GM19463 (cell line): Measurements from ENCODE around the gene PIK3IP1.

Experiments
- ATAC-seq: cut with Tn5 transposase; IDR thresholded peaks from one replicate; pipeline ENCODE4 v1.9.1; 2021; ENCODE audit warnings: mild to moderate bottlenecking, moderate library complexity; ENCODE audit not compliant: unreplicated experiment

PIK3IP1 gene

DNA sequence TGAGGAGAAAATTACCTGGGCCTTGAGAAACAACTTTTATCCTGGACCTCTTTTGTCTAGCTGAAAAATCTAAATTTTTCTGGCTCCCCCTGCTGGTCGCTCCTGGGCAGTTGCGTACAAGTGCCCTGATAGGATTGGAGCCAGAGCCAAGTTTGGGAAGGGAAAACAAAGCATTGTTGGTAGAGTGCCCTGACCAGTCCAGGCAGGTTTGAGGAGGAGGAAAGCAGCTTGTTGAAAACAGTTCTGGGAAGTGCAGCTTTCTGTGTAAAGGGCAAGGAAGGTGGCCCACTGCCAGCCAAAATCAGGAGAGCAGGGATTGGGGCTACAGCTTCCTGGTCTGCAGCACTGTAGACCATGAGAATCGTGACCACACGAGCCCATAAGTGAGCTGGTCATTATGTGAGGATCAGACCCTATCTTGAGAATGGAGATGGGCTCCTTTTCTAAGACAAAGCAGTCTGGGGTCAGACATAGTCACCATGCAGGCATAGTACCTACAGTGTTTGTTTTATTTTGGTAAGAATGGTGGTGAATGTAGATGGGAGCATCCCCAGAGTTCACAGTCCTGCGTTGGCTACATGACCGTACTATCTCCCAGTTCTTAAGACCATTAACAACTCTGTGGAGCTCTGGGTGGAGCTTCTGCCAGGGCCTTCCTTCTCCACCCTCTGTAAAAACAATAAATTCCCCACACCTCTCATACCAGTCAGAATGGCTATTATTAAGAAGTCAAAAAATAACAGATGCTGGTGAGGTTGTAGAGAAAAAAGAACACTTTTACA lies 21.3 kb upstream of the PIK3IP1 start:
- ATAC-seq: no peak

GRCh38 chr22:31308181-31308580 lies 15.9 kb upstream of the PIK3IP1 start:
- ATAC-seq: no peak

DNA sequence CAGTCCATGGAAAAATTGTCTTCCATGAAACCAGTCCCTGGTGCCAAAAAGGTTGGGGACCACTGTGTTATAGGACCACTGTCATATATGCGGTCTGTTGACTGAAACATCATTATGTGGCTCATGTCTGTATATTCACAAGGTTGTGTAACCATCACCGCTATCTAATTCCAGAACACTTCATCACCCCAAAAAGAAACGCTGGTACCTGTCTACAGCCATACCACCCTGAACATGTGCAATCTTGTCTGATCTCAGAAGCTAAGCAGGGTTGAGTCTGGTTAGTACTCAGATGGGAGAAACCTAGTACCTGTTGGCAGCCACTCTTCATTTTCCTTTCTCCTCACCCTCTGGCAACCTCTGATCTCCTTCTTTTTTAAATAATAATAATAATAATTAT lies 12.9 kb upstream of the PIK3IP1 start:
- no peak for ATAC-seq

DNA sequence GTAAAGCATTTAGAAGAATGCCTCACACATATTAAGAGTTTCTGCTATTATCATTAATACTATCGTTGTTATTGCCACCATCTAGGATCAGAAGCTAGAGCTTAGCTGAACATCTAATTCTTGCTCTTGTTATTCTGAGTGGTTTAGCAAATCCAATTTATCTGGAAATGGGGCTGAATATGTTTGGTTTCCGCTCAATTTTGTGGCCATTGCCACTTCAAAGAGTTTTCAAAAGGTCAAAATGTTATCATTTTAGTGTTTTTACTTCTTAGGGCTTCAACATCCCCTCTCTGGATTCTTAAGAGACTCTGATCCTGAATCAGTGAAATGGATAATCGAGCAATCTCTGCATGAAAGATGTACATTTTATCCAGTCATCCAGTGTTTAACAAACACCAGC lies 10.2 kb upstream of the PIK3IP1 start:
- ATAC-seq: no peak

- no peak for ATAC-seq
Observed at GRCh38 chr22:31302006-31302405, 9.7 kb upstream of the PIK3IP1 start.

DNA sequence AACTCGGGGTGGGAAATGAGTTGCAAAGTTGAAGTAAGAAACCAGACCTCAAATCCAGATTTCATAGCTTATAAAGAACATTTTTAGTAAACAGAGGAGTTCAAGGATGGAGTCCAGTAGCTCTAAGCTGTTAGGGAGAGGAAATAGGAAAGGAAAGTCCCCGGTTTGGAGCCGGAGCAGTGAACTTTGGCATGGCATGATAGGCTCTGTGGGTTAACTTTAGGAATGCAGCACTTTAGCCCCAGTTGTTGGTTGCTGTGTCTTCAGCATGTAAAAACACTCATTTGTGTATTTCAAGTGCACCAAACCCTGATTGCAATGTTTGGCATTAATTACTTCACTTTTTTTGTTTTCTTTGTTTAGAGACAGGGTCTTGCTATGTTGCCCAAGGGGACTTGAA lies 8.6 kb upstream of the PIK3IP1 start:
- ATAC-seq: no peak

DNA sequence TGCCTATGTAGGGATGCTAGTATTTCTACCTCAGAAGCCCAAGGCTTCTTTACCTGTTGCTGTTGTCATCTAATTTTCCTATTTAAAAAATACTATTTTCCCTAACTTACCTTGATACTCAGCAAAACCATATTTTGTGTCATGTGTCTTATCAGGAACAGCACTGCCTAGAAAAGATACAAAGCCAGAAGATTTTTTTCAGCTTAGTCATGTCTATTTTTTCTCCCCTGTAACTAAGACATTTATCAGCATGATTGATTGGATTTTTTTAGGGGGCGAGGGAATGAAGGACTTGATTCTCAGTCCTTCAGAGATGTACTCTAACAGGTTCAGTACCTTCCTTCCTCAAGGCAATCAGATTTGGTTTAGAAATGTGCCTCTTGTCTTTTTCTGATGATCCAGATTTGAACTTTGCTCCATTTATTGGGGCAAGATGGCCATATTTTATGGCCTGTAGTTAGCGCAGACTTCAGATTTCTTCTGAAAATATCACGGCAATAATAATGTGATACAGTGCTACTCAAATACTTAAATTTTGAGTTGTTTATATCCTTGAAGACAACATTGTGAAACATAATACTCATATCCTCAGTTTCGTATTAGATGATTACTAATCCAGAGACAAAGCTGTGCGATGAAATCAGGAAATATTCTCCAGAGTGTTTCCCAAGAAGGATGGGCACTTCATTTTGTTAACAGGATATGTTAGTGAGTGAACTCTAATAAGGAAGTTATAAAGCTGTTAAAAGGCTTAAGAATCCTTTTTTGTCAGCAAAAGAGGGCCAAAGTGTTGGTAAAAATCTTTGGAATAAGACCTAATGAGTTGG lies 3.8 kb upstream of the PIK3IP1 start:
- no peak for ATAC-seq

- no peak for ATAC-seq
Observed at GRCh38 chr22:31295360-31295759, 3.1 kb upstream of the PIK3IP1 start.

DNA sequence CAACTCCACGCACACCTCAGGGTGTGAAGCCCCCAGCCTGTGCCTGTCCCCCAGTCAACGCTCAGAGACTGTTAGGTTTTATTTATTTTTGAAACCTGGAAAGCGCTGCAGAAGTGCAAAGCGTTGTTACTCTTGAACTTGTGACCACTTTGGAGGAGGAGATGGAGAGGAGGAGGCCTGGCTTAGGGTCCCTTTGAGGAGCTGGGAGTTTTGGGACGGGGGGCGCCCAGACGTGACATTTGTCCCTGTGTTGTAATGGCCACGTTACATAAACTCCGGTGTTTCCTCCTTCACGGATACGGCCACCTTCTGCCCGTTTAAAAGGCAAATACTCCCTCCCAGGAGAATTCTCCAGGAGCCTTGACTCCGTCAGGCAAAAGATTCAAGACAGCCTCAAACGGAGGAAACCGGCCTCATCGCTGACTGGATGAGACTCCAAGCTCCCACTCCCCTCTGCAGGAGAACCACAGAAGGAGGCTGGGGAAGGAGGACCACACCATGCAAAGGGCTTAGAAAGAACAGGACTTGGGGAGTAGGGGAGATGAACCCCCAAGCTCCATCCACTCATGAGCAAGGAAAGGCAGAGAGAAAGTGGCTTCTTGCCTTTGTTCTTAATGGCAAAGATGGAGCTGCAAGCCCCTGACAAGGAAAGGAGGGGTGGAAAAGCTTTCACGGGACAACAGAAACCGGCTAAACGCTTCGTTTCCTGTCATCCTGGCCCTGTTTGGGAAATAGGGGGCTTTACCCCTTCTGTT lies 630 bp downstream of the PIK3IP1 start:
- ATAC-seq: no peak

DNA sequence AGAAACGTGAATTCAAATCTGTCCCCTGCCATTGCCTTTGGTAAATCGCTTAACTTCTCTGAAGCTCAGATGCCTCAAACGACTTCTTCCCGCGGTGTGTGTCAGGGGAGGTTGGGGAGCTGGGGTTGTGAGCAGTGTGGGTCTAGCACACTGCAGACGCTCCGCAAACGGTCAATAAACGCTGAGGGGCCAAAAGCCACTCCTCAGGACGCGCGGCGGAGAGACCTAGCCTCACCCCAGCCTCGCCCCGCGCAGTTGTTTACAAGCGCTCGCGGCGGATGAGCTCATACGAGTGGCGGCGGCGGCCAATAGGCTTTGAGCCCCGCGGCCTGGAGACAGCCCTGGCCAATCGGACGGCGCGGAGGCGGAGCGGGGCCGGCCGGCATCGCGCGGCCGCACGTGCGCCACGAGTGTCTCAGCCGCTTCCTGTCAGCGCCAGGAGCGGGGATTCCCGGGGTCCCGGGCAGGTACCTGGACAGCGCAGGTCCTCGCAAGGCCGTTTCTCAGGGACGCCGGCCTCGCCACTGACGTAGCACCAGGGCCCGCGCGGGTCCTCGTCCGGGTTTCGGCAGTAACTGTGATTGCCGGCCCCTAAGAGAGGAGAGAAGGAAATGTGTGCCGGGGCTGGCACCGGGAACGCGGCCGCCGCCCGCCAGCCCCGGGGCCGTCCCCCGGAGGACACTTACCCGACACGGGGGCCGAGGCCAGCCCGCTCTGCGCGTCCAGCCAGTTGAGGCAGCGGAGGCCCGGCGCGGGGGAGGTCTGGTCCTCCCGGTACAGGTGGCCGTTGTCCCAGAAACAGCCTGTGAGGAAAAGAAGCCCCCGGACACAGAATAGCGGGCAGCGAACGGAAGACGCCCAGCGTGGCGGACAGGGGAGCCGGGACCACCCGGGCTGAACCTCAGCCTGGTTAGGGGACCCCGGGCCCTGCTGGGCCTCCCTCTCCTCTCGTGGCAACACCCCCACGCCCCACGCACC lies 1.5 kb downstream of the PIK3IP1 start:
- ATAC-seq: peak; percentile 95

- ATAC-seq: no peak
Observed at GRCh38 chr22:31289344-31289743, 2.9 kb downstream of the PIK3IP1 start.

GRCh38 chr22:31288496-31289240 lies 3.6 kb downstream of the PIK3IP1 start:
- no peak for ATAC-seq

DNA sequence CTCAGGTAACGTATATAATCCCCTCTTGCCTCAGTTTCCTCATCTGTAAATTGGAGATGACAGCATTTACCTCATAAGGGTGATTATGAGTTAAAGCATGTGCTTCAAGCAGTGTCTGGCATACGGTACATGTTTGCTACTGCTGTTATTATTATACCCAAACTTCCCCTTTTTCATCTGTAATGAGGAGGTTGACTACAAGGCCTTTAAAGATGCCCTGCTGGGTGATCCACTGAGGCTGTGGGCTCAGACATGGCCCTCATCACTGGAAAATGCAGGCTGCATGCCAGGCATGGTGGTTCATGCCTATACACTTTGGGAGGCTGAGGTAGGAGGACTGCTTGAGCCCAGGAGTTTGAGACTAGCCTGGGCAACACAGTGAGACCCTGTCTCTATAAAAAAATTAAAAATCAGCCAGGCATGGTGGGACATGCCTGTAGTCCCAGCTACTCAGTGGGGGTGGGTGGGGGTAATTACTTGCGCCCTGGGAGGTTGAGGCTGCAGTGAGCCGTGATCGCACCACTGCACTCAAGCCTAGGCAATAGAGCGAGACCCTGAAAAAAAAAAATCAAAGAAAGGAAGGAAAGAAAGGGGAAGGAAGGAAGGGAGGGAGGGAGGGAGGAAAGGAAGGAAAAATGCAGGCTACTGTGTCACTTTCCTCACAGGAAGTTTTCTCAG lies 4.3 kb downstream of the PIK3IP1 start:
- no peak for ATAC-seq

GRCh38 chr22:31286360-31287255 lies 5.7 kb downstream of the PIK3IP1 start:
- no peak for ATAC-seq

- ATAC-seq: no peak
Observed at GRCh38 chr22:31284281-31285155, 7.8 kb downstream of the PIK3IP1 start.

GRCh38 chr22:31282748-31283468 lies 9.4 kb downstream of the PIK3IP1 start:
- ATAC-seq: no peak
